ENCODE measurements around the gene OR5A2. TPM values are rescaled to one million over a fixed set of nuclear protein-coding genes. Genes with fewer than 3 reads are reported as not detected.

Gene OR5A2, protein sequence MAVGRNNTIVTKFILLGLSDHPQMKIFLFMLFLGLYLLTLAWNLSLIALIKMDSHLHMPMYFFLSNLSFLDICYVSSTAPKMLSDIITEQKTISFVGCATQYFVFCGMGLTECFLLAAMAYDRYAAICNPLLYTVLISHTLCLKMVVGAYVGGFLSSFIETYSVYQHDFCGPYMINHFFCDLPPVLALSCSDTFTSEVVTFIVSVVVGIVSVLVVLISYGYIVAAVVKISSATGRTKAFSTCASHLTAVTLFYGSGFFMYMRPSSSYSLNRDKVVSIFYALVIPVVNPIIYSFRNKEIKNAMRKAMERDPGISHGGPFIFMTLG
- not detected for total RNA-seq

DNA sequence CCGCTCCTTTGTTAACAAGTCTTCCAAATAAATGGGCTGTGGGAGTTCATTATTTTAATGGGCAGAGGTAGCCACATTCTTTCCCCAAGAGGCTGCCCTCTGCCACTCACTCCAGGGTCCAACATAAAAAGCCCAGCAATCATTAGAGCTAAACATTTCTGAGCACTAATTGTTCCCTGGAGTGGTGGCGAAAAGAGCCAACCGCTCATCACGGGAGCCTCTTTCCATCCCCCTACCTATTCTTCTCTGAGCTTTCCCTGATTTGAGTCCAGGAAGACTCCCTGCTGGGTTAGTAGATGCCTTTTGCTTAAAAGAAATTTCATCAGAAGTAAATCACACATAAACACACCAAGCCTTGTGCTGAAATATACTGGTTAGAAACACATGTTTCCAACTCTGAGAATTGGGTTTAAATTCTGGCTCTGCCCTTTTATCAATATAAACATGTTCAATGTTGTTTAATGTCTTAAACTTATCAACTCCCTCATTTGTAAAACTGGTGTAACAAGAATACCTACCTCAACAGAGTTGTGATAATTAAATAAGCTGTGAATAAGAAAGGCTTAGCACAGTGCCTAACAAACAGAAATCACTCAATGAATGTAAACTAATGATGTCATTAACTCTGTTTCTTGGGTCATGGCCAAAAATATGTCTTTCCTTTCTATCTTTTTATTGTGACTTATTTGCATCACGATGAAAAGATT lies at the start of gene OR5A2:
Gene OR5A2 (minus strand): TSS at position 53 of the 707 bp plus-strand sequence. CDS start 3,460 bp downstream, outside the sequence.
- Histone ChIP-seq H3K36me3 (no peaks in the 10 kb centered on the region), H3K4me3 (no peak within 1 kb of the TSS), H3K27ac (no peak within 1 kb of the TSS), H3K9me3 (no peaks in the 10 kb centered on the region), H3K4me1 (no peaks in the 10 kb centered on the region), H3K27me3 (no peaks in the 10 kb centered on the region)
- TF ChIP-seq, protein P1, sequence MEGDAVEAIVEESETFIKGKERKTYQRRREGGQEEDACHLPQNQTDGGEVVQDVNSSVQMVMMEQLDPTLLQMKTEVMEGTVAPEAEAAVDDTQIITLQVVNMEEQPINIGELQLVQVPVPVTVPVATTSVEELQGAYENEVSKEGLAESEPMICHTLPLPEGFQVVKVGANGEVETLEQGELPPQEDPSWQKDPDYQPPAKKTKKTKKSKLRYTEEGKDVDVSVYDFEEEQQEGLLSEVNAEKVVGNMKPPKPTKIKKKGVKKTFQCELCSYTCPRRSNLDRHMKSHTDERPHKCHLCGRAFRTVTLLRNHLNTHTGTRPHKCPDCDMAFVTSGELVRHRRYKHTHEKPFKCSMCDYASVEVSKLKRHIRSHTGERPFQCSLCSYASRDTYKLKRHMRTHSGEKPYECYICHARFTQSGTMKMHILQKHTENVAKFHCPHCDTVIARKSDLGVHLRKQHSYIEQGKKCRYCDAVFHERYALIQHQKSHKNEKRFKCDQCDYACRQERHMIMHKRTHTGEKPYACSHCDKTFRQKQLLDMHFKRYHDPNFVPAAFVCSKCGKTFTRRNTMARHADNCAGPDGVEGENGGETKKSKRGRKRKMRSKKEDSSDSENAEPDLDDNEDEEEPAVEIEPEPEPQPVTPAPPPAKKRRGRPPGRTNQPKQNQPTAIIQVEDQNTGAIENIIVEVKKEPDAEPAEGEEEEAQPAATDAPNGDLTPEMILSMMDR (IDR thresholded peaks at IDR 0.05) = no peak
- no peak for TF ChIP-seq POLR2A (IDR thresholded peaks at IDR 0.05)
- intact Hi-C loops (cut with DNase I; ENCODE audit: low total_unique reads) = no loop called here
- no peak for DNase-seq

DNA sequence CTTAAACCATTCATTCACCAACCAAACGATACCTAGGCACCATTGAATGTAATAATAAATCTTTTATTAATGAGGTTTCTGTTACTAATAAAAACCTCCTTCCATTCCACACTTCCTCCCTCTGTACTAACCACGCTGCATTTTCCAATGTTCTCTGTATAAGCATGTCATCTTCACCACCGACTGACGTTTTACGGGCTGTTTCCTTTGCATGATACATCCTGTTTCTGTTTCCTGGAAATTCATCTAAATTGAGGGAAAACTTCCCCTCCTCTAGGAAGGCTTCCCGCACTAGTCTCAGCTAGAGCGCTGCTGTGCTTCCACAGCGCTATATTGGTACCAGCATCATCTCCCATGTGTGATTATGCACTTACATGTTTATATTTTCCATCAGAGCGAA lies 49.0 kb upstream of the OR5A2 start:
- H3K4me3 ChIP-seq = no peak overlapping the region
- TF ChIP-seq, protein P1 (IDR thresholded peaks at IDR 0.05) = no peak
- no peak for TF ChIP-seq POLR2A (IDR thresholded peaks at IDR 0.05)
- H3K4me1 ChIP-seq = no peaks in the 10 kb centered on the region
- DNase-seq = no peak
- no peaks in the 10 kb centered on the region for H3K9me3 ChIP-seq
- no peaks in the 10 kb centered on the region for H3K27me3 ChIP-seq
- H3K27ac ChIP-seq = no peak overlapping the region
- intact Hi-C loops (cut with DNase I; ENCODE audit: low total_unique reads) = no loop called here
- H3K36me3 ChIP-seq = no peaks in the 10 kb centered on the region

DNA sequence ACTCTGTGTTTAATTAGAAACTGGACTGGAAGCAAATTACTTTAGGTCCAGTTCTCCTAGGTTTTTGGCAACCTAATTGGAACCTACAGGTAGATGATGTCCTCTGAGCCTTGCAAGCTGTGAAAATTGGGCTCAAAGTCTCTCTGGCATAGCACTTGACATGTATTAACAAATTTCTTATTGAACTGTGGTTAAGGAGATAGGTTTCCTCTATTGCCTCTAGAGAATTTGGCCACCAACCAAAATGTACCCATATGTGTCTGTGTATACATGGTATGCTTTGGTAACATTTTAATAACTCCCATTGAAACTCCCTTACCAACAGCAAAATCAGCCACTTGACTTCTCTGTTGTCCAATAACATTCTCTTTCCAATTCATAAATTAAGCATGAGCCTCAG lies 46.8 kb upstream of the OR5A2 start, which contains the start of gene OR4D10:
Gene OR4D10 (plus strand): TSS at position 301 of the 400 bp plus-strand sequence. CDS start 4,115 bp downstream, outside the sequence.
- Histone ChIP-seq H3K4me1 (no peaks in the 10 kb centered on the region), H3K27ac (no peak within 1 kb of the TSS), H3K9me3 (no peaks in the 10 kb centered on the region), H3K27me3 (no peaks in the 10 kb centered on the region), H3K36me3 (no peaks in the 10 kb centered on the region), H3K4me3 (no peak within 1 kb of the TSS)
- no peak for DNase-seq
- intact Hi-C loops (cut with DNase I; ENCODE audit: low total_unique reads) = no loop called here
- no peak for TF ChIP-seq POLR2A (IDR thresholded peaks at IDR 0.05)
- TF ChIP-seq, protein P1 (IDR thresholded peaks at IDR 0.05) = no peak

DNA sequence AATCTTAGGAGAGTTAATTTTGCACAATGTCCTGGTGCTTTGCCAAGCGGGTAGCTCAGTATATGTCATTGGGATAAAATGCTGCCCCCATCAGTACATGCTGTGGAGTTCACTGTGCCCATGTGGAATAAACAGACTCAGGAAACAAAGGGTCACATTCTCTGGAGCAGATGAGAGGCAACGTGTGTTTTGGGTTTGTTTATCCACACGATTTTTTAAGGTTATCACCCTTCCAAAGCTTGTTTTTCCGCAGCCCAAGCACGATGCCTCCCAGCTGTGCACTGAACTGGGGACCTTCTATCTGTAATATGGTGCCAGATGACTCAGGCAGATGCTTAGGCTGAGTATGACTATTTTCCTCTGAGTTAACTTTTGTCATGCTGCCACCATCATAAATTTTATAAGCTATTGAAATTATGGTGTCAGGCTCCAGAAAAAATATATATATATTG lies 37.0 kb upstream of the OR5A2 start:
- H3K4me1 ChIP-seq = no peaks in the 10 kb centered on the region
- H3K36me3 ChIP-seq = no peaks in the 10 kb centered on the region
- no peaks in the 10 kb centered on the region for H3K9me3 ChIP-seq
- intact Hi-C loops (cut with DNase I; ENCODE audit: low total_unique reads) = no loop called here
- H3K27me3 ChIP-seq = no peaks in the 10 kb centered on the region
- H3K27ac ChIP-seq = no peak overlapping the region
- TF ChIP-seq, protein P1 (IDR thresholded peaks at IDR 0.05) = no peak
- no peak for TF ChIP-seq POLR2A (IDR thresholded peaks at IDR 0.05)
- DNase-seq = peak; percentile 20 to 42
- H3K4me3 ChIP-seq = no peak overlapping the region

DNA sequence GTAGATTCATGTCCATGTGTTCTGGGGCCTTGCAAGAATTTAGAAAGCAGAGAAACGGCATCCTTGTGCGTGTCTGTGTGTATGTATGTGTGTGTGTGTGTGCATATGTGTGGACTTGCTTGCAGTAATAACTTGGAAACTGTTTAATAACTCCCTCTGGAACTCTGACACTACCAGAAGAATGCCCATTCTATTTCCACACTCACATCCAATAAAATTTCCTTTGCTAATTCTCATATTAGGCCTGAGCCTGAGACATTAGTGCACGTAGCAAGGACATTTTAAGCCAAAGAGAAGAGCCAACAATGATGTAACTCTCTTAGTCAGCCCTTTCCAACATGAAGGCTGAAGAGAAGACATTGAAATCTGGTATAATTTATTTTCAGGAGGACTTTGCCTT lies 33.7 kb upstream of the OR5A2 start:
- H3K4me1 ChIP-seq = no peaks in the 10 kb centered on the region
- intact Hi-C loops (cut with DNase I; ENCODE audit: low total_unique reads) = no loop called here
- no peak overlapping the region for H3K4me3 ChIP-seq
- no peaks in the 10 kb centered on the region for H3K36me3 ChIP-seq
- H3K27me3 ChIP-seq = no peaks in the 10 kb centered on the region
- TF ChIP-seq, protein P1 (IDR thresholded peaks at IDR 0.05) = no peak
- no peak for TF ChIP-seq POLR2A (IDR thresholded peaks at IDR 0.05)
- no peak for DNase-seq
- no peak overlapping the region for H3K27ac ChIP-seq
- H3K9me3 ChIP-seq = no peaks in the 10 kb centered on the region

Measured in uterus (tissue), 4 donors.